Large intestine (tissue), 3 donors: ENCODE data around the gene RNF13. TPM values are rescaled to one million over a fixed set of nuclear protein-coding genes. Genes with fewer than 3 reads are reported as not detected.
A peak's percentile ranks its signal among the peaks of the same experiment; 100 is the strongest.

Experiments used
- DNase-seq, 2 donors: peaks; one replicate each; pipeline versions ENCODE4 v3.0.0 to v3.0.0-alpha.2; 2013
- H3K27ac ChIP-seq: one replicate; pipeline ENCODE4 v1.5.1; 2013; ENCODE audit warnings: low read length
- H3K27me3 ChIP-seq: 2 replicates; pipeline ENCODE4 v1.6.1; 2013; ENCODE audit warnings: low read length; ENCODE audit not compliant: control insufficient read depth, insufficient read depth
- H3K36me3 ChIP-seq: 2 replicates; pipeline ENCODE4 v1.6.1; 2013; ENCODE audit warnings: low read length; ENCODE audit not compliant: control insufficient read depth, insufficient read depth
- H3K4me1 ChIP-seq: one replicate; pipeline ENCODE4 v1.6.1; 2013; ENCODE audit warnings: low read length; ENCODE audit not compliant: control insufficient read depth, insufficient read depth
- H3K4me3 ChIP-seq: one replicate; pipeline ENCODE4 v1.5.1; 2013; ENCODE audit warnings: low read length
- H3K9me3 ChIP-seq: one replicate; pipeline ENCODE4 v1.6.1; 2013; ENCODE audit warnings: mild to moderate bottlenecking, low read depth, low read length, moderate library complexity; ENCODE audit not compliant: control insufficient read depth
- WGBS: methylation state at CpG from one replicate; pipeline ENCODE4 v1.1.5; 2013; ENCODE audit warnings: low lambda C conversion rate; ENCODE audit not compliant: insufficient coverage; 5-methylcytosine and 5-hydroxymethylcytosine counted together
- polyA plus RNA-seq: library from polyadenylated mRNA; unstranded; fragments of 120-200 nt; gene quantifications from one replicate; pipeline ENCODE4 v1.2.1, GENCODE V29; 2013

RNF13 gene
- polyA plus RNA-seq, 1 donor: 56.2 TPM

DNA sequence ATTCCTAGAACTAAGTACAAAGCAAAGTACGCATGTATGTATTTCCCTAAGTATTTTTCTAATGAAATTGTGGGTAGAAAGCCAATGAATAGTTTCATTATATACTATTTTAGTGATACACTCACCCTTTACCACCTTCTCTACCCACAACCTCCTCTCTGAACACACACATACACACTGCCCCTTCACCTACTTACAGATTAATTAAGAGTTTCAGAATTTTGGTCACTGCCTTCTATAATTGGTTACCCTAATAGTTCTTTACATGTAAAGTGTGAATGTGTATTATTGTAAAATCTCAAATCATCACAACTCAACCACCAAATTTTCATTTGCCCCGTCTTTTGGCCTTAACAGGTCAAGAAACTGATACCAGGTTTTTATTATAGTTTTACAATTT is 150.5 kb downstream of the RNF13 start:
- 100% methylated on average over 1 of the region's 2 CpGs for WGBS
- H3K27ac ChIP-seq: no peak overlapping the region
- H3K4me1 ChIP-seq: peaks cover 10% of the 10 kb centered on the region
- no peaks in the 10 kb centered on the region for H3K9me3 ChIP-seq
- H3K4me3 ChIP-seq: no peak overlapping the region
- H3K27me3 ChIP-seq: no peaks in the 10 kb centered on the region
- H3K36me3 ChIP-seq: peaks cover 14% of the 10 kb centered on the region
- DNase-seq: no peak

- H3K27ac ChIP-seq: no peak overlapping the region
- no peak for DNase-seq
- H3K9me3 ChIP-seq: no peaks in the 10 kb centered on the region
- H3K4me1 ChIP-seq: peaks cover 11% of the 10 kb centered on the region
- H3K4me3 ChIP-seq: no peak overlapping the region
- no peaks in the 10 kb centered on the region for H3K27me3 ChIP-seq
- H3K36me3 ChIP-seq: peaks cover 14% of the 10 kb centered on the region
Observed at GRCh38 chr3:149964291-149964690, 151.3 kb downstream of the RNF13 start.

DNA sequence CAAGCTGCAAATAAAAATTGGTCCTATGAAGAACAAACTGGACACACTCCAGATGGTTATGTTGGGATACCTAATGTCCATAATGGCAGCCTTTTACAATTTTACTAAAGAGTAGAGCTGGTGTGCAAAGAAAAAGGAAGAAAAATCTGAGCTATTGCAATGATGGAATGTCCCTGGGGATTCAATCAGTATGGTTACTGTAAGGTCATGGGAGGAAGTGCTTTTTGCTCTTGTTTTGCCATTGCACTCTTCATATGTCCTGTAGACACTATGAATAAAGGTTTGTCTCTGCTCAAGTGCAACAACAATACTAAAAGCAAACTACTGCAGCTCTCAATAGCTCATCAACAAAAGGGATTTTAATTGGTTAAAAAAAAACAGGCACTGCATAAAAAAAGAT is 152.3 kb downstream of the RNF13 start:
- Histone ChIP-seq H3K27me3 (no peaks in the 10 kb centered on the region), H3K9me3 (no peaks in the 10 kb centered on the region), H3K4me3 (no peak overlapping the region), H3K27ac (no peak overlapping the region), H3K36me3 (peaks cover 14% of the 10 kb centered on the region), H3K4me1 (peaks cover 11% of the 10 kb centered on the region)
- no peak for DNase-seq

GRCh38 chr3:149967086-149967685 is 154.2 kb downstream of the RNF13 start:
- Histone ChIP-seq H3K27ac (no peak overlapping the region), H3K27me3 (no peaks in the 10 kb centered on the region), H3K36me3 (peaks cover 12% of the 10 kb centered on the region), H3K9me3 (no peaks in the 10 kb centered on the region), H3K4me3 (no peak overlapping the region), H3K4me1 (peaks cover 11% of the 10 kb centered on the region)
- WGBS: 36% methylated on average over 4 of the region's 9 CpGs
- DNase-seq: peak in 1 of 2 donors; percentile 38

DNA sequence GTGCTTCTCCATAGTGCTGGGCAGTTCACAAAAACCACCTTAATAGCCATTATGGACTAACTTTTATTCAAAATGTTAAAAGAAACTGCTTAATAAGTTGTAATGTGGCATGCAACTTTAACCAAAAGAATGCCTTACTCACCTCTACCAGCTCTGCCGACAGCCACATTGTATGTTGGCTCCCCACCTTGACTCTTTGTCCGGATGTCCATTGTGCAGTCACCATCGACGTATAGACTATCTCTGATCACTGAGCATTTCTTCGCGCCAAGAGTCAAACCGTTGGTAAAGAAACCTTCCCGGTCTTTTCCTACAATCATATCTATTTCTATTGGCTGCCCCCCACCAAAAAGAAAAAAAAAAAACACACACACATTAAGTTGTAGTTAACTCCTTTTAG is 155.2 kb downstream of the RNF13 start:
- Histone ChIP-seq H3K27ac (no peak overlapping the region), H3K4me1 (peaks cover 11% of the 10 kb centered on the region), H3K27me3 (no peaks in the 10 kb centered on the region), H3K9me3 (no peaks in the 10 kb centered on the region), H3K4me3 (no peak overlapping the region), H3K36me3 (peaks cover 12% of the 10 kb centered on the region)
- no CpG with 5 or more reads among the region's 8 CpGs for WGBS
- peak in 1 of 2 donors; percentile 6 for DNase-seq

GRCh38 chr3:149969110-149969939 is 156.3 kb downstream of the RNF13 start:
- peak; percentile 40 to 74 for DNase-seq
- WGBS: 10% methylated on average over 2 of the region's 15 CpGs
- peaks cover 11% of the 10 kb centered on the region for H3K4me1 ChIP-seq
- peak overlapping the region; percentile 68 for H3K27ac ChIP-seq
- H3K27me3 ChIP-seq: no peaks in the 10 kb centered on the region
- H3K36me3 ChIP-seq: peaks cover 12% of the 10 kb centered on the region
- H3K4me3 ChIP-seq: peak overlapping the region; percentile 80
- H3K9me3 ChIP-seq: no peaks in the 10 kb centered on the region

DNA sequence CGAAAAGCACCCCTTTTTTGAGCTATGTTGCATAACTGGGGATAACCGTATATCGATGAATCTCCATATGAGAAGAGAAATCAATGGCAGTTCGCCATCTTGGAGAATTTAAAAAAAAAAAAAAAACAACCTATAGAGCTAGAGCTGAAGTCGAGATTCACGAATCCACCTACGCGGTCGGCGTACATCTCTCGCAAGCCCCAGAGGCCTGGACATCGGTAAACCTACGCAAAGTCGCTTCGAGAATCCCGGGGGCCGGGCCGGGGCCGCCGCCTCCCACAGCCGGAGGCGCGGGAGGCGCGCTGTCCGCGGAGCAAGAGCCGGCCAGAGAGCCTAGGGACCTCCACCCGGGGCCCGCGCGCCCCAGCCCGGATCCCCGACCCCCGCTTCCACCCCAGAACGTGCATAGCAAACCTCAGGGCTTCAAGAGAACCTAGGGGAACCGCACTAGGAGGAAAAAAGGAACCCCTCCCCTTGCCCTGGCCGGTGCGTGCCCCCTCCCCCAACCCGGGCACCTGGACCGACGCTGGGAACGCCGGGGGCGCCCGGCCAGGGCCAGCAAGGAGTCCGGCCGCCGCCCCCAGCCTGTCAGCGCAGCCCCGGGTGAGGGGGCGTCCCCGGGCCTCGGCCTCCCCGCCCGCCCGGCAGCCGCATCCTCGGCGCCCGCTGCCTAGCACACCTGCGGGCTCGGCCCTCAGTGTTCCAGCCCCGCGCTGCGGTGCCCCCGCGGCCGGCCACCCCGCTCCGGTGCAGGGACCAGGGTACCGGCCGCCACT is 157.1 kb downstream of the RNF13 start:
- H3K36me3 ChIP-seq: peaks cover 11% of the 10 kb centered on the region
- peaks cover 11% of the 10 kb centered on the region for H3K4me1 ChIP-seq
- no peaks in the 10 kb centered on the region for H3K9me3 ChIP-seq
- DNase-seq: peak; percentile 94
- no peaks in the 10 kb centered on the region for H3K27me3 ChIP-seq
- H3K4me3 ChIP-seq: peak overlapping the region; percentile 80
- peak overlapping the region; percentile 91 for H3K27ac ChIP-seq
- 0% methylated on average over 2 of the region's 73 CpGs for WGBS

GRCh38 chr3:149970716-149971402 is 157.8 kb downstream of the RNF13 start, which contains the start of gene PFN2:
Gene PFN2 (minus strand): TSS chr3:149970895. CDS start chr3:149970856, 39 bp downstream.
- H3K4me3 ChIP-seq: peak within 1 kb of the TSS; percentile 80
- peaks cover 5% of the 10 kb centered on the region for H3K36me3 ChIP-seq
- H3K9me3 ChIP-seq: no peaks in the 10 kb centered on the region
- H3K27ac ChIP-seq: peak within 1 kb of the TSS; percentile 91
- peak; percentile 62 to 95 for DNase-seq
- H3K27me3 ChIP-seq: no peaks in the 10 kb centered on the region
- H3K4me1 ChIP-seq: peaks cover 11% of the 10 kb centered on the region
- no CpG with 5 or more reads among the region's 102 CpGs for WGBS

DNA sequence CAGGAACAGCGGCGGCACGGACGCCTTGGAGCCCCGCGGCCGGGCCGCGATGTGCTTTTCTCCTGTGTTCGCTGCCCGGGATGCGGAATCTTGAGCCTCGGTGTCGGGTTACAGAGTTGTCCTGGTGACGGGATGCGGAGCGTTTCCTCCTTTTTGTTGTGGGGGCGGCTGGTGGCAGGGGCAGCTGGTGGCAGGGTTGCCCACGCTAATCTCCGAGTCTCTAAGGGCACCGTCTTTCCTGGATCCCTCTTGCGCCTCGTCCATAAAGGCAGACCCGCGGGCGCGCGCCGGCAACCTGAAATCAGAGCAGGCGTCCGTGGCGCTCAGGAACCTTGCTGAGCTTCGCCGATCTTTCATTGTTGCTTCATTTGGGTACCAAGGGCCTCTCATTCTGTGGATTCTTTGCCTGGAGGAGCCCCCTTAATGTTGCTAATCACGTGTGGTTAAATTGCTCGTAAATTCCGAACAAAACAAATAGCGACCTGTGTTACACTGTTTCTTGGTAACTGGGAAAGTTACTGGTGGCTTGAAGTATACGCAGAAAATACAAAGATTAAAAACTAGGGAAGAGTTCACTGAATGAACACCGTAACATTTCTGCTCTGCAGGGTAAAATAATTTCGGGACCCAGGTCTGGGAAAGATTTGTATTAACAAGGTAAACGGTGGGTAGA is 158.5 kb downstream of the RNF13 start:
- peak in 1 of 2 donors; percentile 32 for DNase-seq
- no peaks in the 10 kb centered on the region for H3K36me3 ChIP-seq
- H3K9me3 ChIP-seq: no peaks in the 10 kb centered on the region
- H3K4me1 ChIP-seq: peaks cover 11% of the 10 kb centered on the region
- peak overlapping the region; percentile 91 for H3K27ac ChIP-seq
- H3K4me3 ChIP-seq: peak overlapping the region; percentile 65
- 0% methylated on average over 3 of the region's 42 CpGs for WGBS
- no peaks in the 10 kb centered on the region for H3K27me3 ChIP-seq

- H3K4me3 ChIP-seq: no peak overlapping the region
- H3K27ac ChIP-seq: no peak overlapping the region
- H3K9me3 ChIP-seq: no peaks in the 10 kb centered on the region
- no peaks in the 10 kb centered on the region for H3K4me1 ChIP-seq
- DNase-seq: no peak
- no peaks in the 10 kb centered on the region for H3K27me3 ChIP-seq
- no peaks in the 10 kb centered on the region for H3K36me3 ChIP-seq
Observed at GRCh38 chr3:149975919-149976318, 162.9 kb downstream of the RNF13 start.
